ENCODE measurements around the gene RNF222. TPM values are rescaled to one million over a fixed set of nuclear protein-coding genes. Genes with fewer than 3 reads are reported as not detected.
"Not testable (repeated sequence)": the region's sequence is repeated elsewhere in the genome, so short reads cannot be mapped to it uniquely, and the experiment has no call there.

The RNF222 gene
- total and polyA plus RNA-seq, 8 donors, result 0.08 to 0.15 (median 0.13) TPM; not detected in 3

DNA sequence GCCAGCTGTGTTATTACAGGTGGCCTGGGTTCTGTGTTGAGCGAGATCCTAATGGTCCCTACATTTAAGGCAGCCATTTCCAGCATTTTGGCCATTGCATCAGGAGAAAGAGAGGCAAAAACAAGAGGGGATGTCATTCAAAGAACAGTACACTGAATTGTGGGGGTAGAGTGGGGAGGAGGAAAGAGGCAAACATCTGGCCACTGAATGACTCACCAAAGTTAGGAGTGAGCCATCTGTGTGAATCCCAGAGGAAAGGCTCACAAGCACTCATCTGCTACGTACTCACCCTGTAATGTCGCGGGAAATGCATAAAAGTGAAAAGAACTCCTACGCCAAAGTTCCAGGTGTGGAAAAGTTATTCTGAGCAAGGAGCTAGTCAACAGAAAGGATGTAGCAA, 37.9 kb downstream of the RNF222 start:
- intact Hi-C loops (cut with DNase I), result no loop called here
- TF ChIP-seq, protein P1, sequence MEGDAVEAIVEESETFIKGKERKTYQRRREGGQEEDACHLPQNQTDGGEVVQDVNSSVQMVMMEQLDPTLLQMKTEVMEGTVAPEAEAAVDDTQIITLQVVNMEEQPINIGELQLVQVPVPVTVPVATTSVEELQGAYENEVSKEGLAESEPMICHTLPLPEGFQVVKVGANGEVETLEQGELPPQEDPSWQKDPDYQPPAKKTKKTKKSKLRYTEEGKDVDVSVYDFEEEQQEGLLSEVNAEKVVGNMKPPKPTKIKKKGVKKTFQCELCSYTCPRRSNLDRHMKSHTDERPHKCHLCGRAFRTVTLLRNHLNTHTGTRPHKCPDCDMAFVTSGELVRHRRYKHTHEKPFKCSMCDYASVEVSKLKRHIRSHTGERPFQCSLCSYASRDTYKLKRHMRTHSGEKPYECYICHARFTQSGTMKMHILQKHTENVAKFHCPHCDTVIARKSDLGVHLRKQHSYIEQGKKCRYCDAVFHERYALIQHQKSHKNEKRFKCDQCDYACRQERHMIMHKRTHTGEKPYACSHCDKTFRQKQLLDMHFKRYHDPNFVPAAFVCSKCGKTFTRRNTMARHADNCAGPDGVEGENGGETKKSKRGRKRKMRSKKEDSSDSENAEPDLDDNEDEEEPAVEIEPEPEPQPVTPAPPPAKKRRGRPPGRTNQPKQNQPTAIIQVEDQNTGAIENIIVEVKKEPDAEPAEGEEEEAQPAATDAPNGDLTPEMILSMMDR (IDR thresholded peaks at IDR 0.05), result no peak
- peak overlapping the region in 1 of 2 donors; percentile 45 for H3K27ac ChIP-seq
- H3K4me1 ChIP-seq, result no peaks in the 10 kb centered on the region
- H3K4me3 ChIP-seq, result no peak overlapping the region
- ATAC-seq (peak; percentile 32), DNase-seq (no peak)
- H3K9me3 ChIP-seq, result no peaks in the 10 kb centered on the region
- H3K27me3 ChIP-seq, result no peaks in the 10 kb centered on the region
- no peaks in the 10 kb centered on the region for H3K36me3 ChIP-seq

DNA sequence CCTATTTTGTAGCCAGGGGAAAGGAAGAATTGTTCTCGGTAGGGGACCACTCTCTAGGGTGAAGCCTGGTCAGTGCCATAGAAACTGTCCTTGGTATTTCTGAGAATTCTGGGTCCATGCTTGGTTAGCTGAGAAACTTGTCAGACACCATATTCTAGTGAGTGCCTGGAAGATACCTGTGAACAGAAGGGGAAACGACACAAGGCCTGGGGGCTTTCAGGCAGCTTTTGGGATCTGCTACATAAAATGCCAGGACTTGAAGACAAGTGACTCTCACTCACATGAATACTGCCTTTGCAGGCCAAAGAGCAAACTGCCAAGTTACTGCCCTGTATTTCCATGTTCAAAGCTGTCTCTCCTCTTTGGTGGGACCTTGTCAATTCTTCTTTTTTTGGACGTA, 39.7 kb downstream of the RNF222 start:
- DNase-seq, result no peak
- H3K4me1 ChIP-seq, result no peaks in the 10 kb centered on the region
- H3K4me3 ChIP-seq, result no peak overlapping the region
- ATAC-seq, result no peak
- TF ChIP-seq, protein P1 (IDR thresholded peaks at IDR 0.05), result no peak
- H3K36me3 ChIP-seq, result no peaks in the 10 kb centered on the region
- no peaks in the 10 kb centered on the region for H3K9me3 ChIP-seq
- no peak overlapping the region for H3K27ac ChIP-seq
- intact Hi-C loops (cut with DNase I), result no loop called here
- no peaks in the 10 kb centered on the region for H3K27me3 ChIP-seq

DNA sequence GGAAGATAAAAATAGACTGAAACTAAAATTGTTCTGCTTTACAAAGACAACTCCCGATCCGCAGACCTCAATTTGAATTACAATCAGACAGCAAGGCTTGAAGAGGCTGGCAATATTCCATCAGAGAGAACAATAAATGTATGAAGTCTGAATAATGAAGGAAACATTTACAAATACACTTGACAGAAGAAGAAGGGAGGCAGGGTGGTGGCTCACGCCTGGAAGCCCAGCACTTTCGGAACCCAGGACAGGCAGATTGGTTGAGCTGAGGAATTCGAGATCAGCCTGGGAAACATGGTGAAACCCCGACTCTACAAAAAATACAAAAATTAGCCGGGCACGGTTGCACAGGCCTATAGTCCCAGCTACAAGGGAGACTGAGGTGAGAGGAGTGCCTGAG, 43.4 kb downstream of the RNF222 start:
- DNase-seq (no peak), ATAC-seq (no peak)
- intact Hi-C loops (cut with DNase I), result no loop called here
- Histone ChIP-seq H3K27me3 (peaks cover 0 to 6% of the 10 kb centered on the region in 2 donors), H3K9me3 (no peaks in the 10 kb centered on the region), H3K4me3 (no peak overlapping the region), H3K36me3 (no peaks in the 10 kb centered on the region), H3K27ac (peak overlapping the region in 1 of 2 donors; percentile 6), H3K4me1 (no peaks in the 10 kb centered on the region)
- TF ChIP-seq, protein P1 (IDR thresholded peaks at IDR 0.05), result no peak

DNA sequence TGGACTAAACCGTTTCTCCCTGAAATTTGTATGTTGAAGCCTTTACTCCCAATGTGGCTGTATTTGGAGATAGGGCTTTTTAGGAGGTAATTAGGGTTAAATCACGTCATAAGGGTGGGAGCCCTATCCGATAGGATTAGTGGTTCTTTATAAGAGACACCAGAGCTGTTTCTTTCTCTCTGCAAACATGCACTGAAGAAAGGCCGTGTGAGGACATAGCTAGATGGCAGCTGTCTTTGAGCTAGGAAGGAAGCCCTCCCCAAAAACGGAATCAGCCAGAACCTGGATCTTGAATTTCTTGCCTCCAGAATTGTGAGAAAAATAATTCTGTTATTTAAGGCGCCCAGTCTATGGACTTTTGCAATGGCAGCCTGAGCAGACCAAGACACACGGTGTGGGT, 43.9 kb downstream of the RNF222 start:
- intact Hi-C loops (cut with DNase I), result no loop called here
- no peak overlapping the region for H3K4me3 ChIP-seq
- no peaks in the 10 kb centered on the region for H3K36me3 ChIP-seq
- peak overlapping the region in 1 of 2 donors; percentile 6 for H3K27ac ChIP-seq
- ATAC-seq (no peak), DNase-seq (no peak)
- no peaks in the 10 kb centered on the region for H3K9me3 ChIP-seq
- H3K4me1 ChIP-seq, result no peaks in the 10 kb centered on the region
- TF ChIP-seq, protein P1 (IDR thresholded peaks at IDR 0.05), result no peak
- H3K27me3 ChIP-seq, result peaks cover 0 to 7% of the 10 kb centered on the region in 2 donors

DNA sequence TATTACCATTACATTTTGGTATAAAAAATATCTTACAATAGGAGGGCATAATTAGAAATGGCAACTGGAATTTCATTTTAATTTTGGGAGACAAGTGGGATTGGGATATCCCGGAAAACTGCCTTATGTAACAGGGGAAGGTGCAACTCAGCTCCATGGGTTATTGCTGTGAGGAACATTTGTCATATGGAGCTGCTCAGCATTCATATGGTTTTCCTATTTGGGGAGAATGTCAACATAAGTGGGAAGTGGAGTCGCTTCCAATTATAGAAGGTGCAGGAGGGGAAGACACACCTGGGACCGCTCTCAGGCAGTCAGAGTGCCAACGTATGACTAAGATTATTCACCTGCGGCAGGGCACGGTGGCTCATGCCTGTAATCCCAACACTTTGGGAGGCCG, 47.3 kb downstream of the RNF222 start:
- TF ChIP-seq, protein P1 (IDR thresholded peaks at IDR 0.05), result no peak
- Histone ChIP-seq H3K27me3 (peaks cover 0 to 34% of the 10 kb centered on the region in 2 donors), H3K4me3 (no peak overlapping the region), H3K36me3 (no peaks in the 10 kb centered on the region), H3K4me1 (no peaks in the 10 kb centered on the region), H3K9me3 (no peaks in the 10 kb centered on the region), H3K27ac (no peak overlapping the region)
- ATAC-seq (no peak), DNase-seq (no peak)
- intact Hi-C loops (cut with DNase I), result no loop called here

DNA sequence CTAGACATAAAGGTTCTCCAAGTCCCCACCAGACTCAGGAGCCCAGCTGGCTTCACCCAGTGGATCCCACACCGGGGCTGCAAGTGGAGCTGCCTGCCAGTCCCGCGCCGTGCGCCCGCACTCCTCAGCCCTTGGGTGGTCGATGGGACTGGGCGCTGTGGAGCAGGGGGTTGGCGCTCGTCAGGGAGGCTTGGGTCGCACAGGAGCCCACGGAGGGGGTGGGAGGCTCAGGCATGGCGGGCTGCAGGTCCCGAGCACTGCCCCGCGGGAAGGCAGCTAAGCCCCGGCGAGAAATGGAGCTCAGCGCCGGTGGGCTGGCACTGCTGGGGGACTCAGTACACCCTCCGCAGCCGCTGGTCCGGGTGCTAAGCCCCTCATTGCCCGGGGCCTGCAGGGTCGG, 50.6 kb downstream of the RNF222 start:
- ATAC-seq; H3K4me3 ChIP-seq; H3K9me3 ChIP-seq; H3K27ac ChIP-seq; H3K4me1 ChIP-seq; intact Hi-C loops (cut with DNase I); H3K36me3 ChIP-seq; DNase-seq: not testable (repeated sequence)
- H3K27me3 ChIP-seq, result peaks cover 0 to 34% of the 10 kb centered on the region in 2 donors
